Gastrocnemius medialis (tissue), 4 donors: ENCODE data around the gene NOC4L. TPM values are rescaled to one million over a fixed set of nuclear protein-coding genes. Genes with fewer than 3 reads are reported as not detected.

Experiments
- ATAC-seq, 2 donors: fragments of 150-250 bp; one replicate each; pipeline ENCODE4 v1.9.1; 2016
- DNase-seq, 2 donors: peaks; one replicate each; pipeline ENCODE4 v3.0.0-alpha.2; 2019
- H3K27ac ChIP-seq, 4 donors: fragments of 200-600 bp; sonication (generic); 1 replicate in 1 of 4; 2 replicates in 3 of 4; pipeline ENCODE4 v1.5.1; 2016 to 2018; ENCODE audit warnings: mild to moderate bottlenecking in 2 of 4, moderate library complexity in 1 of 4
- H3K27me3 ChIP-seq, 3 donors: fragments of 200-600 bp; sonication (generic) in 2 of 3; 1 replicate in 1 of 3; 2 replicates in 2 of 3; pipeline versions ENCODE4 v1.5.1 to v1.6.0; 2016 to 2019; ENCODE audit warnings: mild to moderate bottlenecking in 1 of 3, moderate library complexity in 1 of 3
- H3K36me3 ChIP-seq, 2 donors: fragments of 200-600 bp; sonication (generic) in 1 of 2; one replicate each; pipeline ENCODE4 v1.5.1; 2017 to 2018
- H3K4me1 ChIP-seq, 2 donors: fragments of 200-600 bp; sonication (generic) in 1 of 2; one replicate each; pipeline ENCODE4 v1.5.1; 2016 to 2017; ENCODE audit warnings: mild to moderate bottlenecking in 2 of 2
- H3K4me3 ChIP-seq, 4 donors: fragments of 200-600 bp; sonication (generic) in 3 of 4; 1 replicate in 1 of 4; 2 replicates in 3 of 4; pipeline ENCODE4 v1.5.1; 2016 to 2019; ENCODE audit warnings: mild to moderate bottlenecking in 2 of 4
- H3K9me3 ChIP-seq, 3 donors: fragments of 200-600 bp; sonication (generic) in 2 of 3; 1 replicate in 1 of 3; 2 replicates in 2 of 3; pipeline ENCODE4 v1.5.1; 2016 to 2019
- CTCF ChIP-seq, 5 experiments: fragments of 450-650 bp in 3 of 5; fragments of 200-600 bp in 2 of 5; sonication (generic) in 2 of 5; IDR thresholded peaks in 4 of 5; conservative IDR thresholded peaks in 1 of 5; 1 replicate in 4 of 5; 2 replicates in 1 of 5; pipeline ENCODE4 v1.5.1; 2016 to 2019; ENCODE audit warnings: antibody characterized with exemption in 5 of 5, mild to moderate bottlenecking in 3 of 5, moderate library complexity in 3 of 5
- POLR2A ChIP-seq, 2 donors: fragments of 450-650 bp; IDR thresholded peaks; one replicate each; pipeline ENCODE4 v1.6.1; 2017; ENCODE audit warnings: antibody characterized with exemption in 2 of 2, mild to moderate bottlenecking in 2 of 2, moderate library complexity in 2 of 2
- in situ Hi-C, 4 donors: fragments of 200-750 bp; cut with MboI; loops; one replicate each; pipeline versions ENCODE4 v1.15.0 to v1.8.0; 2017; ENCODE audit warnings: low sequenced_read_pairs in 4 of 4
- intact Hi-C: fragments of 100-400 bp; cut with DNase I; formaldehyde crosslinking; loops from one replicate; pipeline ENCODE4 v1.15.1; 2023; ENCODE audit warnings: low total_unique reads
- total RNA-seq, 4 donors: library from RNA; depleted of rRNA; stranded (reverse); fragments of >200 nt; gene quantifications; one replicate each; pipeline versions ENCODE4 v1.1.0 to v1.2.3, GENCODE V29; 2016

Gene NOC4L
- total RNA-seq, 4 donors from 2014 or later = 11.1 to 24.0 (median 21.2) TPM

- H3K36me3 ChIP-seq = no peaks in the 10 kb centered on the region
- no peak overlapping the region for H3K4me3 ChIP-seq
- intact Hi-C loops (no loop called here), in situ Hi-C loops (no loop called here)
- H3K27me3 ChIP-seq = peaks cover 34 to 44% (median 43%) of the 10 kb centered on the region in 3 donors
- H3K9me3 ChIP-seq = no peaks in the 10 kb centered on the region
- no peak overlapping the region for H3K27ac ChIP-seq
- ATAC-seq (no peak), DNase-seq (no peak)
- TF ChIP-seq POLR2A (IDR thresholded peaks at IDR 0.05) (no peak), CTCF (IDR thresholded peaks at IDR 0.05 in 4 of 5, conservative IDR thresholded peaks at IDR 0.05 in 1 of 5) (no peak)
- H3K4me1 ChIP-seq = peaks cover under 1 to 3% of the 10 kb centered on the region in 2 donors
These were observed 29.1 kb downstream of the NOC4L start for GRCh38 chr12:132173135-132174014.

- DNase-seq = no peak
These were observed 30.0 kb downstream of the NOC4L start for GRCh38 chr12:132174015-132174838.

GRCh38 chr12:132174839-132175490 lies 30.7 kb downstream of the NOC4L start:
- peaks cover 31 to 44% (median 42%) of the 10 kb centered on the region in 3 donors for H3K27me3 ChIP-seq
- intact Hi-C loops = no loop called here
- H3K4me1 ChIP-seq = peaks cover 5 to 7% of the 10 kb centered on the region in 2 donors
- H3K27ac ChIP-seq = no peak overlapping the region
- no peaks in the 10 kb centered on the region for H3K36me3 ChIP-seq
- in situ Hi-C loops = no loop called here
- no peak for ATAC-seq
- no peaks in the 10 kb centered on the region for H3K9me3 ChIP-seq
- TF ChIP-seq CTCF (IDR thresholded peaks at IDR 0.05 in 4 of 5, conservative IDR thresholded peaks at IDR 0.05 in 1 of 5) (no peak), POLR2A (IDR thresholded peaks at IDR 0.05) (no peak)
- no peak overlapping the region for H3K4me3 ChIP-seq
- DNase-seq = no peak

More at GRCh38 chr12:132174015-132174838, 30.0 kb downstream of the NOC4L start:
- Histone ChIP-seq H3K4me1 (peaks cover 5 to 7% of the 10 kb centered on the region in 2 donors), H3K36me3 (no peaks in the 10 kb centered on the region), H3K9me3 (no peaks in the 10 kb centered on the region), H3K4me3 (no peak overlapping the region), H3K27ac (no peak overlapping the region), H3K27me3 (peaks cover 31 to 44% (median 43%) of the 10 kb centered on the region in 3 donors)
- in situ Hi-C loops (no loop called here), intact Hi-C loops (no loop called here)
- TF ChIP-seq POLR2A (IDR thresholded peaks at IDR 0.05) (no peak), CTCF (IDR thresholded peaks at IDR 0.05 in 4 of 5, conservative IDR thresholded peaks at IDR 0.05 in 1 of 5) (no peak)
- ATAC-seq = no peak

- in situ Hi-C loops = no loop called here
- H3K36me3 ChIP-seq = no peaks in the 10 kb centered on the region
- TF ChIP-seq POLR2A (IDR thresholded peaks at IDR 0.05) (no peak), CTCF (IDR thresholded peaks at IDR 0.05 in 4 of 5, conservative IDR thresholded peaks at IDR 0.05 in 1 of 5) (no peak)
- peaks cover 31 to 37% (median 34%) of the 10 kb centered on the region in 3 donors for H3K27me3 ChIP-seq
- peaks cover 5 to 7% of the 10 kb centered on the region in 2 donors for H3K4me1 ChIP-seq
- intact Hi-C loops = no loop called here
- H3K4me3 ChIP-seq = no peak overlapping the region
- ATAC-seq = no peak
- no peak for DNase-seq
- H3K27ac ChIP-seq = no peak overlapping the region
- H3K9me3 ChIP-seq = no peaks in the 10 kb centered on the region
These were observed 31.5 kb downstream of the NOC4L start for GRCh38 chr12:132175496-132176384.
